BLaER1 (cell line): ENCODE measurements around the gene KCNA2.

Source experiments
- H3K27ac ChIP-seq: shearing (Covaris generic); formaldehyde crosslinking; 2 replicates; pipeline ENCODE4 v1.8.1; 2022
- H3K27me3 ChIP-seq: shearing (Covaris generic); formaldehyde crosslinking; 2 replicates; pipeline ENCODE4 v1.8.1; 2022
- H3K36me3 ChIP-seq: shearing (Covaris generic); formaldehyde crosslinking; 2 replicates; pipeline ENCODE4 v1.8.1; 2022
- H3K4me1 ChIP-seq: shearing (Covaris generic); formaldehyde crosslinking; 2 replicates; pipeline ENCODE4 v1.8.1; 2022
- H3K4me2 ChIP-seq: shearing (Covaris generic); formaldehyde crosslinking; 2 replicates; pipeline ENCODE4 v1.8.1; 2022
- H3K4me3 ChIP-seq: shearing (Covaris generic); formaldehyde crosslinking; 2 replicates; pipeline ENCODE4 v1.8.1; 2022
- H3K9ac ChIP-seq: shearing (Covaris generic); formaldehyde crosslinking; 2 replicates; pipeline ENCODE4 v1.8.1; 2022
- H3K9me3 ChIP-seq: shearing (Covaris generic); formaldehyde crosslinking; 2 replicates; pipeline ENCODE4 v1.8.1; 2022
- H4K20me1 ChIP-seq: shearing (Covaris generic); formaldehyde crosslinking; 2 replicates; pipeline ENCODE4 v1.8.1; 2022
- Cebpa-rat ChIP-seq: shearing (Covaris generic); IDR thresholded peaks from 2 replicates; pipeline ENCODE4 v1.8.1; 2022

The KCNA2 gene

GRCh38 chr1:110603058-110603457 lies 3.1 kb downstream of the KCNA2 start:
- Histone ChIP-seq H3K27ac (no peak overlapping the region), H3K4me3 (no peak overlapping the region), H4K20me1 (peaks cover 32% of the 10 kb centered on the region), H3K4me2 (no peak overlapping the region), H3K4me1 (peaks cover 19% of the 10 kb centered on the region), H3K36me3 (no peaks in the 10 kb centered on the region), H3K27me3 (peaks cover 49% of the 10 kb centered on the region), H3K9me3 (no peaks in the 10 kb centered on the region), H3K9ac (no peak overlapping the region)
- TF ChIP-seq Cebpa-rat, result no peak

GRCh38 chr1:110602466-110602865 lies 3.7 kb downstream of the KCNA2 start:
- Histone ChIP-seq H3K4me1 (peaks cover 19% of the 10 kb centered on the region), H3K9me3 (no peaks in the 10 kb centered on the region), H3K4me3 (no peak overlapping the region), H4K20me1 (peaks cover 26% of the 10 kb centered on the region), H3K27me3 (peaks cover 43% of the 10 kb centered on the region), H3K4me2 (no peak overlapping the region), H3K27ac (no peak overlapping the region), H3K36me3 (no peaks in the 10 kb centered on the region), H3K9ac (no peak overlapping the region)
- TF ChIP-seq Cebpa-rat, result no peak

GRCh38 chr1:110601332-110601731 lies 4.8 kb downstream of the KCNA2 start:
- H3K36me3 ChIP-seq, result no peaks in the 10 kb centered on the region

GRCh38 chr1:110600716-110601115 lies 5.4 kb downstream of the KCNA2 start:
- Histone ChIP-seq H3K36me3 (no peaks in the 10 kb centered on the region), H3K9ac (no peak overlapping the region), H3K27ac (no peak overlapping the region), H4K20me1 (peaks cover 8% of the 10 kb centered on the region), H3K4me1 (peaks cover 4% of the 10 kb centered on the region), H3K27me3 (peaks cover 25% of the 10 kb centered on the region), H3K4me3 (no peak overlapping the region), H3K9me3 (no peaks in the 10 kb centered on the region), H3K4me2 (no peak overlapping the region)
- no peak for TF ChIP-seq Cebpa-rat

More at GRCh38 chr1:110601332-110601731, 4.8 kb downstream of the KCNA2 start:
- Histone ChIP-seq H3K27me3 (peaks cover 32% of the 10 kb centered on the region), H3K9me3 (no peaks in the 10 kb centered on the region), H3K9ac (no peak overlapping the region), H3K4me1 (peaks cover 10% of the 10 kb centered on the region), H3K4me2 (no peak overlapping the region), H3K4me3 (no peak overlapping the region), H4K20me1 (peaks cover 14% of the 10 kb centered on the region), H3K27ac (no peak overlapping the region)
- TF ChIP-seq Cebpa-rat, result no peak

GRCh38 chr1:110597966-110598365 lies 8.2 kb downstream of the KCNA2 start:
- no peak overlapping the region for H3K27ac ChIP-seq
- H4K20me1 ChIP-seq, result no peaks in the 10 kb centered on the region
- H3K36me3 ChIP-seq, result no peaks in the 10 kb centered on the region
- H3K9me3 ChIP-seq, result no peaks in the 10 kb centered on the region
- TF ChIP-seq Cebpa-rat, result no peak
- H3K4me2 ChIP-seq, result no peak overlapping the region
- H3K4me3 ChIP-seq, result no peak overlapping the region
- H3K27me3 ChIP-seq, result no peaks in the 10 kb centered on the region
- H3K4me1 ChIP-seq, result peaks cover 15% of the 10 kb centered on the region
- no peak overlapping the region for H3K9ac ChIP-seq

- H3K9ac ChIP-seq, result no peak overlapping the region
- no peak overlapping the region for H3K4me3 ChIP-seq
- H4K20me1 ChIP-seq, result no peaks in the 10 kb centered on the region
- no peak overlapping the region for H3K4me2 ChIP-seq
- no peaks in the 10 kb centered on the region for H3K9me3 ChIP-seq
- H3K27ac ChIP-seq, result no peak overlapping the region
- H3K4me1 ChIP-seq, result peaks cover 15% of the 10 kb centered on the region
- no peaks in the 10 kb centered on the region for H3K27me3 ChIP-seq
- no peak for TF ChIP-seq Cebpa-rat
- H3K36me3 ChIP-seq, result no peaks in the 10 kb centered on the region
These were observed 9.8 kb downstream of the KCNA2 start for GRCh38 chr1:110596312-110596711.

GRCh38 chr1:110595353-110595710 lies 10.8 kb downstream of the KCNA2 start:
- no peak for TF ChIP-seq Cebpa-rat

GRCh38 chr1:110594456-110595352 lies 11.5 kb downstream of the KCNA2 start:
- no peak overlapping the region for H3K9ac ChIP-seq
- peaks cover 15% of the 10 kb centered on the region for H3K4me1 ChIP-seq
- H3K9me3 ChIP-seq, result no peaks in the 10 kb centered on the region
- H3K27ac ChIP-seq, result no peak overlapping the region
- H3K4me3 ChIP-seq, result no peak overlapping the region
- H4K20me1 ChIP-seq, result no peaks in the 10 kb centered on the region
- H3K27me3 ChIP-seq, result no peaks in the 10 kb centered on the region
- H3K36me3 ChIP-seq, result no peaks in the 10 kb centered on the region
- peak overlapping the region; percentile 57 for H3K4me2 ChIP-seq
- no peak for TF ChIP-seq Cebpa-rat

More at GRCh38 chr1:110595353-110595710, 10.8 kb downstream of the KCNA2 start:
- Histone ChIP-seq H3K9me3 (no peaks in the 10 kb centered on the region), H3K27me3 (no peaks in the 10 kb centered on the region), H3K36me3 (no peaks in the 10 kb centered on the region), H3K27ac (no peak overlapping the region), H3K4me1 (peaks cover 15% of the 10 kb centered on the region), H3K9ac (no peak overlapping the region), H3K4me3 (no peak overlapping the region), H4K20me1 (no peaks in the 10 kb centered on the region), H3K4me2 (no peak overlapping the region)

GRCh38 chr1:110593902-110594301 lies 12.3 kb downstream of the KCNA2 start:
- Histone ChIP-seq H3K9ac (no peak overlapping the region), H3K27ac (no peak overlapping the region), H3K36me3 (no peaks in the 10 kb centered on the region), H3K4me2 (no peak overlapping the region; the same call in 1 of the 2 replicates), H3K27me3 (no peaks in the 10 kb centered on the region), H3K4me1 (peaks cover 15% of the 10 kb centered on the region), H3K4me3 (no peak overlapping the region), H4K20me1 (no peaks in the 10 kb centered on the region), H3K9me3 (no peaks in the 10 kb centered on the region)
- no peak for TF ChIP-seq Cebpa-rat

GRCh38 chr1:110591956-110592355 lies 14.2 kb downstream of the KCNA2 start:
- no peaks in the 10 kb centered on the region for H3K9me3 ChIP-seq
- no peak overlapping the region for H3K4me2 ChIP-seq
- H3K4me1 ChIP-seq, result peaks cover 15% of the 10 kb centered on the region
- H3K4me3 ChIP-seq, result no peak overlapping the region
- H3K27me3 ChIP-seq, result no peaks in the 10 kb centered on the region
- TF ChIP-seq Cebpa-rat, result no peak
- H3K9ac ChIP-seq, result no peak overlapping the region
- no peaks in the 10 kb centered on the region for H4K20me1 ChIP-seq
- H3K27ac ChIP-seq, result no peak overlapping the region
- no peaks in the 10 kb centered on the region for H3K36me3 ChIP-seq
